Hepatocyte (in vitro differentiated cells): ENCODE results near the gene MPP1. TPM values are rescaled to one million over a fixed set of nuclear protein-coding genes. Genes with fewer than 3 reads are reported as not detected.

ENCODE experiments used
- DNase-seq: peaks from one replicate; pipeline ENCODE4 v3.0.0-alpha.2; 2016; ENCODE audit warnings: low spot score
- H2AFZ ChIP-seq: fragments of 200-600 bp; sonication (generic); 2 replicates; pipeline ENCODE4 v1.6.0; 2016; ENCODE audit warnings: antibody characterized with exemption, mild to moderate bottlenecking
- H3K27ac ChIP-seq: fragments of 200-600 bp; sonication (generic); 2 replicates; pipeline ENCODE4 v1.5.1; 2016; ENCODE audit warnings: mild to moderate bottlenecking
- H3K27me3 ChIP-seq: fragments of 200-600 bp; sonication (generic); 2 replicates; pipeline ENCODE4 v1.6.1; 2016
- H3K36me3 ChIP-seq: fragments of 200-600 bp; sonication (generic); replicated peaks from 2 replicates; pipeline ENCODE4 v1.5.1; 2016; ENCODE audit warnings: low read depth; ENCODE audit not compliant: insufficient read depth
- H3K4me1 ChIP-seq: fragments of 200-600 bp; sonication (generic); 2 replicates; pipeline ENCODE4 v1.5.1; 2016; ENCODE audit warnings: mild to moderate bottlenecking, moderate library complexity; ENCODE audit not compliant: insufficient read depth
- H3K4me2 ChIP-seq: fragments of 200-600 bp; sonication (generic); 2 replicates; pipeline ENCODE4 v1.6.0; 2016
- H3K4me3 ChIP-seq: fragments of 200-600 bp; sonication (generic); 2 replicates; pipeline ENCODE4 v1.5.1; 2016; ENCODE audit warnings: mild to moderate bottlenecking
- H3K79me2 ChIP-seq: fragments of 200-600 bp; sonication (generic); 2 replicates; pipeline ENCODE4 v1.6.0; 2017; ENCODE audit warnings: mild to moderate bottlenecking
- H3K9me2 ChIP-seq: fragments of 200-600 bp; sonication (generic); replicated peaks from 2 replicates; pipeline ENCODE4 v1.6.0; 2017; ENCODE audit warnings: mild to moderate bottlenecking; ENCODE audit not compliant: insufficient read depth
- H3K9me3 ChIP-seq: fragments of 200-600 bp; sonication (generic); 2 replicates; pipeline ENCODE4 v1.5.1; 2016; ENCODE audit warnings: low read depth, mild to moderate bottlenecking
- H4K20me1 ChIP-seq: fragments of 200-600 bp; sonication (generic); 2 replicates; pipeline ENCODE4 v1.6.0; 2016; ENCODE audit warnings: mild to moderate bottlenecking; ENCODE audit not compliant: insufficient read depth, poor library complexity, severe bottlenecking
- CTCF ChIP-seq: fragments of 200-600 bp; sonication (generic); IDR thresholded peaks from 2 replicates; pipeline ENCODE4 v1.5.1; 2016; ENCODE audit warnings: antibody characterized with exemption, mild to moderate bottlenecking; ENCODE audit not compliant: poor library complexity
- EZH2 ChIP-seq: fragments of 200-600 bp; sonication (generic); IDR thresholded peaks from 2 replicates; pipeline ENCODE4 v1.6.1; 2016; ENCODE audit warnings: antibody characterized with exemption, mild to moderate bottlenecking, borderline replicate concordance
- EZH2phosphoT487 ChIP-seq: fragments of 200-600 bp; sonication (generic); IDR thresholded peaks from one replicate; pipeline ENCODE4 v1.6.1; 2018; ENCODE audit warnings: antibody characterized with exemption, mild to moderate bottlenecking, low read depth, moderate library complexity; ENCODE audit not compliant: unreplicated experiment, severe bottlenecking
- WGBS: methylation state at CpG from one replicate; pipeline ENCODE4 v1.1.6; 2016; ENCODE audit warnings: low lambda C conversion rate; ENCODE audit errors: missing lambda C conversion rate; 5-methylcytosine and 5-hydroxymethylcytosine counted together
- polyA plus RNA-seq: library from polyadenylated mRNA; unstranded; fragments of >200 nt; fragmentation: Nextera tagmentation; extraction: Ambion mirVana; gene quantifications from 2 replicates; pipeline ENCODE4 v1.2.1, GENCODE V29; 2016
- total RNA-seq: library from RNA; depleted of rRNA; stranded (reverse); fragments of >200 nt; gene quantifications from 2 replicates; pipeline ENCODE4 v1.2.3, GENCODE V29; 2014

MPP1 gene
- total and polyA plus RNA-seq, 2 experiments from 2014 or later: 11.4 to 20.4 TPM

- no peak overlapping the region for H3K4me3 ChIP-seq
- no peaks in the 10 kb centered on the region for H3K4me1 ChIP-seq
- no peaks in the 10 kb centered on the region for H4K20me1 ChIP-seq
- H3K79me2 ChIP-seq: no peaks in the 10 kb centered on the region
- WGBS: 44% methylated on average over 1 of the region's 1 CpG
- no peak for DNase-seq
- TF ChIP-seq EZH2phosphoT487 (no peak), EZH2 (no peak), CTCF (no peak)
- no peaks in the 10 kb centered on the region for H3K36me3 ChIP-seq
- no peak overlapping the region for H3K4me2 ChIP-seq
- H3K9me3 ChIP-seq: no peaks in the 10 kb centered on the region
- H3K27ac ChIP-seq: no peak overlapping the region
- no peaks in the 10 kb centered on the region for H3K9me2 ChIP-seq
- H3K27me3 ChIP-seq: no peaks in the 10 kb centered on the region
- no peak overlapping the region for H2AFZ ChIP-seq
Observed at GRCh38 chrX:154829926-154830442, 24.7 kb upstream of the MPP1 start.

GRCh38 chrX:154829134-154829533 is 23.8 kb upstream of the MPP1 start:
- H3K27ac ChIP-seq: no peak overlapping the region
- H3K9me2 ChIP-seq: no peaks in the 10 kb centered on the region
- no peak for DNase-seq
- no peaks in the 10 kb centered on the region for H4K20me1 ChIP-seq
- H2AFZ ChIP-seq: no peak overlapping the region
- no peaks in the 10 kb centered on the region for H3K79me2 ChIP-seq
- H3K36me3 ChIP-seq: no peaks in the 10 kb centered on the region
- H3K4me2 ChIP-seq: no peak overlapping the region
- no peaks in the 10 kb centered on the region for H3K27me3 ChIP-seq
- H3K4me1 ChIP-seq: no peaks in the 10 kb centered on the region
- TF ChIP-seq EZH2phosphoT487: no peak
- no peak for TF ChIP-seq EZH2
- TF ChIP-seq CTCF: no peak
- no peak overlapping the region for H3K4me3 ChIP-seq
- no peaks in the 10 kb centered on the region for H3K9me3 ChIP-seq

DNA sequence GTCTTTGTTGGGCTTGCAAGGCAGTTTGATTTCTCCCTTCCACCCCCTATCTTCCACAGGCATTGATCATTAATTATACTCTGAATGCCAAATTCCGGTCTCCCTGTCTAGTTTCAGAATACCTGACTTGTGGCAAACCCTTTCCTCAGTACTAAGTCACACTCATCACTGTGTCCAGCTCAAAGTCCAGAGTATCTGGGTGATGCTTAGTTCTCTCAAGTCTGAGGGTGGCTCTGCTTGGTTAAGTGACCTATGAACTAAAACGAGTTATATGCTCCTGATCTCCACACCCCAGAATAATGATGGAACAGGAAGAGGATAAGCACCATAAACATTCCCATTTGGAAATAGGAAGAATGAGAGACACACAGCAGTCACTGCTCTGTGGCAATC is 22.7 kb upstream of the MPP1 start:
- Histone ChIP-seq H2AFZ (no peak overlapping the region), H3K4me2 (no peak overlapping the region), H3K27me3 (no peaks in the 10 kb centered on the region), H3K9me3 (no peaks in the 10 kb centered on the region), H3K4me1 (no peaks in the 10 kb centered on the region), H3K27ac (no peak overlapping the region), H3K79me2 (no peaks in the 10 kb centered on the region), H3K4me3 (no peak overlapping the region), H3K36me3 (no peaks in the 10 kb centered on the region), H4K20me1 (no peaks in the 10 kb centered on the region), H3K9me2 (no peaks in the 10 kb centered on the region)
- 77% methylated on average over 2 of the region's 2 CpGs for WGBS
- no peak for TF ChIP-seq CTCF
- no peak for TF ChIP-seq EZH2phosphoT487
- no peak for TF ChIP-seq EZH2
- DNase-seq: no peak
